Keratinocyte (primary cell): ENCODE data around the gene LRPPRC. TPM values are rescaled to one million over a fixed set of nuclear protein-coding genes. Genes with fewer than 3 reads are reported as not detected.

Experiments
- DNase-seq: peaks from one replicate; pipeline ENCODE4 v3.0.0-alpha.2; 2011; ENCODE audit warnings: low read depth, missing footprints, low spot score
- FAIRE-seq: peaks from 2 replicates; lab custom pipeline; 2011; peaks lifted over from hg19 to GRCh38; lab: Jason Lieb, UNC
- H2AFZ ChIP-seq: 2 replicates; pipeline ENCODE4 v1.6.0; 2012; ENCODE audit warnings: low read length, control low read depth, inconsistent platforms; ENCODE audit not compliant: control insufficient read depth
- H3K27ac ChIP-seq: 2 replicates; pipeline ENCODE4 v1.5.1; 2011; ENCODE audit warnings: low read length; ENCODE audit not compliant: control insufficient read depth, insufficient read depth
- H3K27me3 ChIP-seq: 3 replicates; pipeline ENCODE4 v1.6.0; 2011; ENCODE audit warnings: low read length; ENCODE audit not compliant: control insufficient read depth, insufficient read depth; ENCODE audit errors: extremely low read depth
- H3K36me3 ChIP-seq, 2 experiments: 2 replicates in 1 of 2; 3 replicates in 1 of 2; pipeline ENCODE4 v1.5.1; 2011; ENCODE audit warnings: low read length in 2 of 2, mild to moderate bottlenecking in 1 of 2; ENCODE audit not compliant: control insufficient read depth in 2 of 2, insufficient read depth in 2 of 2; ENCODE audit errors: extremely low read depth in 1 of 2
- H3K4me1 ChIP-seq: 3 replicates; pipeline ENCODE4 v1.5.1; 2011; ENCODE audit warnings: low read length; ENCODE audit not compliant: control insufficient read depth, insufficient read depth; ENCODE audit errors: extremely low read depth
- H3K4me2 ChIP-seq: 3 replicates; pipeline ENCODE4 v1.6.0; 2011; ENCODE audit warnings: low read depth, low read length; ENCODE audit not compliant: control insufficient read depth, insufficient read depth; ENCODE audit errors: extremely low read depth
- H3K4me3 ChIP-seq, 3 experiments: fragments of 200-600 bp in 1 of 3; sonication (generic) in 1 of 3; 2 replicates in 2 of 3; 3 replicates in 1 of 3; pipeline ENCODE4 v1.5.1; 2011 to 2016; ENCODE audit warnings: low read length in 3 of 3, mild to moderate bottlenecking in 3 of 3, control low read depth in 2 of 3, inconsistent platforms in 1 of 3, low read depth in 1 of 3, mixed read lengths in 1 of 3, mixed run types in 1 of 3, moderate library complexity in 1 of 3; ENCODE audit not compliant: control insufficient read depth in 2 of 3, insufficient read depth in 2 of 3; ENCODE audit errors: extremely low read depth in 1 of 3
- H3K79me2 ChIP-seq: 2 replicates; pipeline ENCODE4 v1.6.0; 2012; ENCODE audit warnings: low read length; ENCODE audit not compliant: control insufficient read depth, insufficient read depth
- H3K9ac ChIP-seq: 3 replicates; pipeline ENCODE4 v1.6.0; 2011; ENCODE audit warnings: low read length; ENCODE audit not compliant: control insufficient read depth, insufficient read depth; ENCODE audit errors: extremely low read depth
- H3K9me1 ChIP-seq: 3 replicates; pipeline ENCODE4 v1.6.0; 2011; ENCODE audit warnings: low read length; ENCODE audit not compliant: control insufficient read depth, insufficient read depth; ENCODE audit errors: extremely low read depth
- H3K9me3 ChIP-seq: 2 replicates; pipeline ENCODE4 v1.5.1; 2012; ENCODE audit warnings: low read depth, low read length; ENCODE audit not compliant: control insufficient read depth
- H4K20me1 ChIP-seq: 3 replicates; pipeline ENCODE4 v1.6.0; 2011; ENCODE audit warnings: low read length; ENCODE audit not compliant: control insufficient read depth, insufficient read depth; ENCODE audit errors: extremely low read depth
- EZH2 ChIP-seq: IDR thresholded peaks from one replicate; pipeline ENCODE4 v1.6.1; 2012; ENCODE audit warnings: inconsistent platforms, mild to moderate bottlenecking, low read length, moderate library complexity
- dilution Hi-C: fragments of 300-500 bp; cut with MboI; formaldehyde crosslinking; loops from one replicate; pipeline ENCODE4 v1.7.0; 2020; ENCODE audit warnings: low sequenced_read_pairs; ENCODE audit not compliant: extremely low pct_ligation_motif_present
- polyA plus RNA-seq, 5 experiments: library from polyadenylated mRNA; depleted of rRNA in 3 of 5; stranded (reverse) in 3 of 5; stranded (forward) in 1 of 5; unstranded in 1 of 5; fragments of >200 nt; gene quantifications; 1 replicate in 1 of 5; 2 replicates in 3 of 5; 3 replicates in 1 of 5; pipeline versions ENCODE4 v1.2.1 to v1.2.3, GENCODE V29; 2011 to 2012; ENCODE audit warnings: missing spikeins in 2 of 5, low read depth in 1 of 5, low replicate concordance in 1 of 5
- TF ChIP-seq, protein P1 (sequence below), 3 experiments: IDR thresholded peaks in 1 of 3; conservative IDR thresholded peaks in 1 of 3; optimal IDR thresholded peaks in 1 of 3; 2 replicates in 2 of 3; 3 replicates in 1 of 3; pipeline versions ENCODE3 to v1.5.1; 2011; ENCODE audit warnings: low read length in 3 of 3, mild to moderate bottlenecking in 3 of 3, moderate library complexity in 2 of 3, control low read depth in 1 of 3, inconsistent platforms in 1 of 3; ENCODE audit not compliant: insufficient read depth in 2 of 3; ENCODE audit errors: extremely low read depth in 1 of 3

The LRPPRC gene
- polyA plus RNA-seq, 1 donor (not counting 4 experiments of a cell fraction or from before 2014, with no cell fraction given) = 115 TPM

DNA sequence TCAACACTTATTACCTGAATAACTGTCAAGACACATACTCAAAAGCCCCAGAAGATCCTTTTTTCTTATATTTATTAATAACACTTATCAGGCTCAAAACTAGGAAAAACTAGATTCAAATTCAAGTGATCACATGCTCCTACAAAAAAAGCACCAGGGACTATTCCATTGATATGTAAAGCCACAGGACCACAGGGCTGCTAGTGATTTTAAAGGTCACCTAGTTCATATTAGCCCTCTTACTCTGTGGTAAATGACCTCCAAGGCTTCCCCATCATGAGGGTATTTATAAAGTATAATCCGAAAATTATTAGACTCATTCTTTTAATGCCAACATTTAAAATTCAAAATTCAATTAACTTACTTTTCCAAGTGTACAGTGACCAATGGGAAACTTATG lies 52.5 kb downstream of the LRPPRC start:
- H3K27ac ChIP-seq = no peak overlapping the region
- FAIRE-seq (no peak), DNase-seq (no peak)
- no peak overlapping the region for H3K9ac ChIP-seq
- H3K36me3 ChIP-seq = peaks cover 12 to 17% of the 10 kb centered on the region in 2 experiments
- H4K20me1 ChIP-seq = no peaks in the 10 kb centered on the region
- H3K79me2 ChIP-seq = peaks cover 2% of the 10 kb centered on the region
- dilution Hi-C loops = no loop called here
- H3K9me3 ChIP-seq = no peaks in the 10 kb centered on the region
- no peaks in the 10 kb centered on the region for H3K27me3 ChIP-seq
- no peak for TF ChIP-seq EZH2
- H2AFZ ChIP-seq = no peak overlapping the region
- no peak overlapping the region for H3K4me2 ChIP-seq
- H3K4me1 ChIP-seq = no peaks in the 10 kb centered on the region
- H3K4me3 ChIP-seq = no peak overlapping the region
- H3K9me1 ChIP-seq = no peaks in the 10 kb centered on the region

DNA sequence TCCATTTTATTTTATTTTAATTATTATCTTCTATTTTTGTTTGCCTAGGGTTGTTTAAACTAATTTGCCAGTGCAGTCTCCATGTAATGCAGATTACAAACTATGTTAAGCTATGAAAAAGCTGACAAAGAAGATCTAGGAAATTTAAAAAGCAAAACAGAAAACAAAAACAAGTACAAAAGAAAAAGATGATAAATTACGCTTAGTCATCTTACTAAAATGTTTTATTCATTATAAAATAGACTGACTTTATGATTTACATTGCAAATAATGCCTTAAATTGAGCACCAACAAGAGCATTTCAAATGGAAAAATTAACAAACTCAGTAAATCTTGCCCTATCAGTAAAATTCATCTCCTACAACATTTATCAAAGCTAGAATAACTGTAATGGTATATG lies 52.9 kb downstream of the LRPPRC start:
- H3K36me3 ChIP-seq = peaks cover 14 to 15% of the 10 kb centered on the region in 2 experiments
- dilution Hi-C loops = no loop called here
- H3K27me3 ChIP-seq = no peaks in the 10 kb centered on the region
- no peaks in the 10 kb centered on the region for H3K9me1 ChIP-seq
- H3K4me3 ChIP-seq = no peak overlapping the region
- no peaks in the 10 kb centered on the region for H4K20me1 ChIP-seq
- no peaks in the 10 kb centered on the region for H3K9me3 ChIP-seq
- TF ChIP-seq, protein P1, sequence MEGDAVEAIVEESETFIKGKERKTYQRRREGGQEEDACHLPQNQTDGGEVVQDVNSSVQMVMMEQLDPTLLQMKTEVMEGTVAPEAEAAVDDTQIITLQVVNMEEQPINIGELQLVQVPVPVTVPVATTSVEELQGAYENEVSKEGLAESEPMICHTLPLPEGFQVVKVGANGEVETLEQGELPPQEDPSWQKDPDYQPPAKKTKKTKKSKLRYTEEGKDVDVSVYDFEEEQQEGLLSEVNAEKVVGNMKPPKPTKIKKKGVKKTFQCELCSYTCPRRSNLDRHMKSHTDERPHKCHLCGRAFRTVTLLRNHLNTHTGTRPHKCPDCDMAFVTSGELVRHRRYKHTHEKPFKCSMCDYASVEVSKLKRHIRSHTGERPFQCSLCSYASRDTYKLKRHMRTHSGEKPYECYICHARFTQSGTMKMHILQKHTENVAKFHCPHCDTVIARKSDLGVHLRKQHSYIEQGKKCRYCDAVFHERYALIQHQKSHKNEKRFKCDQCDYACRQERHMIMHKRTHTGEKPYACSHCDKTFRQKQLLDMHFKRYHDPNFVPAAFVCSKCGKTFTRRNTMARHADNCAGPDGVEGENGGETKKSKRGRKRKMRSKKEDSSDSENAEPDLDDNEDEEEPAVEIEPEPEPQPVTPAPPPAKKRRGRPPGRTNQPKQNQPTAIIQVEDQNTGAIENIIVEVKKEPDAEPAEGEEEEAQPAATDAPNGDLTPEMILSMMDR (optimal IDR thresholded peaks at IDR 0.05 in 1 of 3, IDR thresholded peaks at IDR 0.05 in 1 of 3, conservative IDR thresholded peaks at IDR 0.05 in 1 of 3; ENCODE audit: extremely low read depth in 1 of 3, insufficient read depth in 2 of 3, low read length in 3 of 3) = no peak
- TF ChIP-seq EZH2 = no peak
- H3K27ac ChIP-seq = no peak overlapping the region
- H3K4me1 ChIP-seq = no peaks in the 10 kb centered on the region
- no peak overlapping the region for H3K9ac ChIP-seq
- H3K79me2 ChIP-seq = peaks cover 2% of the 10 kb centered on the region
- no peak overlapping the region for H3K4me2 ChIP-seq
- DNase-seq (no peak), FAIRE-seq (no peak)
- H2AFZ ChIP-seq = no peak overlapping the region

DNA sequence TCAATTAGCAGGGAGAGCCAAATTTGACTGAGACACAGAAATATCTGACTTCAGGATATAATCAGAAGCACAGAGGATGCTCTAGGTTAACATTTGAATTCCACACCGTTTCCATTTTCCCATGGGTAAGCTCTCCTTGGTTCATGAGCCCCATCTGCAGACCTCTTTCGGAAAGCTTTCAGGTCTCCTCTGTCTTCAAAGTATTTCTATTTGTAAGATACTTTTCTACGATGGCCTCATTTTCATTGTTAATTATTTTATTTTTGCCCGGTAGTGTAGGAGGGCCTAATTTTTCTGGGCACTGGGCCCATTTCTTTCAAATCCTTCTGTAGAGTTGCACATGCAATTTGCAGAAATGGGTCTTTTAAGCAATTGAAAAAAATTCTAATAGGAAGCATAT lies 53.8 kb downstream of the LRPPRC start:
- H2AFZ ChIP-seq = no peak overlapping the region
- no peaks in the 10 kb centered on the region for H3K27me3 ChIP-seq
- no peak overlapping the region for H3K9ac ChIP-seq
- no peaks in the 10 kb centered on the region for H4K20me1 ChIP-seq
- DNase-seq (no peak), FAIRE-seq (no peak)
- peaks cover 15 to 17% of the 10 kb centered on the region in 2 experiments for H3K36me3 ChIP-seq
- H3K27ac ChIP-seq = no peak overlapping the region
- peaks cover 2% of the 10 kb centered on the region for H3K79me2 ChIP-seq
- TF ChIP-seq EZH2 = no peak
- TF ChIP-seq, protein P1 (optimal IDR thresholded peaks at IDR 0.05 in 1 of 3, IDR thresholded peaks at IDR 0.05 in 1 of 3, conservative IDR thresholded peaks at IDR 0.05 in 1 of 3; ENCODE audit: extremely low read depth in 1 of 3, insufficient read depth in 2 of 3, low read length in 3 of 3) = no peak
- H3K4me3 ChIP-seq = no peak overlapping the region
- dilution Hi-C loops = no loop called here
- H3K4me2 ChIP-seq = no peak overlapping the region
- no peaks in the 10 kb centered on the region for H3K9me3 ChIP-seq
- no peaks in the 10 kb centered on the region for H3K4me1 ChIP-seq
- H3K9me1 ChIP-seq = no peaks in the 10 kb centered on the region
